Stimulated activated CD4-positive, alpha-beta T cell treated with anti-CD3 and anti-CD28 coated beads, TNF-alpha, amount 100 ng/mL, for 4 hours (primary cell): Measurements from ENCODE around the gene CDKN1A.
A peak's percentile ranks its signal among the peaks of the same experiment; 100 is the strongest.

Experiments
- DNase-seq, 3 experiments: peaks; one replicate each; pipeline ENCODE4 v3.0.0-alpha.2; 2020; ENCODE audit warnings: low read depth in 3 of 3

The CDKN1A gene

DNA sequence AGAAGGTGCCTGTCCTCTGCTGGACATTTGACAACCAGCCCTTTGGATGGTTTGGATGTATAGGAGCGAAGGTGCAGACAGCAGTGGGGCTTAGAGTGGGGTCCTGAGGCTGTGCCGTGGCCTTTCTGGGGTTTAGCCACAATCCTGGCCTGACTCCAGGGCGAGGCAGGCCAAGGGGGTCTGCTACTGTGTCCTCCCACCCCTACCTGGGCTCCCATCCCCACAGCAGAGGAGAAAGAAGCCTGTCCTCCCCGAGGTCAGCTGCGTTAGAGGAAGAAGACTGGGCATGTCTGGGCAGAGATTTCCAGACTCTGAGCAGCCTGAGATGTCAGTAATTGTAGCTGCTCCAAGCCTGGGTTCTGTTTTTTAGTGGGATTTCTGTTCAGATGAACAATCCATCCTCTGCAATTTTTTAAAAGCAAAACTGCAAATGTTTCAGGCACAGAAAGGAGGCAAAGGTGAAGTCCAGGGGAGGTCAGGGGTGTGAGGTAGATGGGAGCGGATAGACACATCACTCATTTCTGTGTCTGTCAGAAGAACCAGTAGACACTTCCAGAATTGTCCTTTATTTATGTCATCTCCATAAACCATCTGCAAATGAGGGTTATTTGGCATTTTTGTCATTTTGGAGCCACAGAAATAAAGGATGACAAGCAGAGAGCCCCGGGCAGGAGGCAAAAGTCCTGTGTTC, 1.3 kb upstream of the CDKN1A start:
- no peak for DNase-seq

DNA sequence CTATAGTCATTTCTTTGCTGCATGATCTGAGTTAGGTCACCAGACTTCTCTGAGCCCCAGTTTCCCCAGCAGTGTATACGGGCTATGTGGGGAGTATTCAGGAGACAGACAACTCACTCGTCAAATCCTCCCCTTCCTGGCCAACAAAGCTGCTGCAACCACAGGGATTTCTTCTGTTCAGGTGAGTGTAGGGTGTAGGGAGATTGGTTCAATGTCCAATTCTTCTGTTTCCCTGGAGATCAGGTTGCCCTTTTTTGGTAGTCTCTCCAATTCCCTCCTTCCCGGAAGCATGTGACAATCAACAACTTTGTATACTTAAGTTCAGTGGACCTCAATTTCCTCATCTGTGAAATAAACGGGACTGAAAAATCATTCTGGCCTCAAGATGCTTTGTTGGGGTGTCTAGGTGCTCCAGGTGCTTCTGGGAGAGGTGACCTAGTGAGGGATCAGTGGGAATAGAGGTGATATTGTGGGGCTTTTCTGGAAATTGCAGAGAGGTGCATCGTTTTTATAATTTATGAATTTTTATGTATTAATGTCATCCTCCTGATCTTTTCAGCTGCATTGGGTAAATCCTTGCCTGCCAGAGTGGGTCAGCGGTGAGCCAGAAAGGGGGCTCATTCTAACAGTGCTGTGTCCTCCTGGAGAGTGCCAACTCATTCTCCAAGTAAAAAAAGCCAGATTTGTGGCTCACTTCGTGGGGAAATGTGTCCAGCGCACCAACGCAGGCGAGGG, 594 bp upstream of the CDKN1A start:
- DNase-seq = no peak

DNA sequence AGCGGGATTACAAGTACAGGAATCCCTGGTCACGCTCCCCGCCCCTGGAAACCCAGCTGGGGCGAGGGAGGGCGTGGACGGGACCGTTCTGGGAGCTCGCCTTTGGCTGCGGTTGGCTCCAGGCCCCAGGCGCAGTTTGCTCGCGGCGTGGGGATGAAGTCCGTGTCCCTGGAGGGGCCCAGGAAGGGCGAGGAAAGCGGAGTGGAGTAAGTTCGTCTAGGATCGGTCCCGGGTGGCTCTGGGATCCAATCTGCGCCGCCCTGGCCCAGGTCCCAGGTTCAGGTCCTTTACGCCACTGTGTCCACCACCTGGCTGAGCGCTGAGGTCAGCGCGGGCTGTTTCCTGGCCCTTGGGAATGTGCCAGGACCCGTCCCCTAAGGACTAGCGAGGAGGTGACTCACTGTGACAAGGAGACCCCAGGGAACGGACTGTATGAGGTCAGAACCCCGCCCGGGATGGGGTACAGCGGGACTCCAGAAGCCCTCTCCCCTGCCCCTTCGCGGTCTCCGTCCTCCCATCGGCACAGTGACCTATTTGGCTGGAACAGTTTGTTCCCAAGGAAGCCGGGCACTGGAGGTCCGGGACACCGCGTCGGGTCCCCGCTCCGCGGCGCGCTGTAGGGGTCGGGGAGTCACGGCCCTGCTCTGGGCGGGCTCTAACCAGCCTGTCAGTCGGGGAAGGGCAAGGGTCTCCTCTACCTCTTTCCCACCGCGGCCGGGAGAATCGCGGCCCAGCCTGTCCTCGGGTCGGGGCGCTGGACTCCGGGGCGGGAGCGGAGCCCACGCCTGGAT, 724 bp downstream of the CDKN1A start:
- DNase-seq = peak in 1 of 3 experiments; percentile 18

DNA sequence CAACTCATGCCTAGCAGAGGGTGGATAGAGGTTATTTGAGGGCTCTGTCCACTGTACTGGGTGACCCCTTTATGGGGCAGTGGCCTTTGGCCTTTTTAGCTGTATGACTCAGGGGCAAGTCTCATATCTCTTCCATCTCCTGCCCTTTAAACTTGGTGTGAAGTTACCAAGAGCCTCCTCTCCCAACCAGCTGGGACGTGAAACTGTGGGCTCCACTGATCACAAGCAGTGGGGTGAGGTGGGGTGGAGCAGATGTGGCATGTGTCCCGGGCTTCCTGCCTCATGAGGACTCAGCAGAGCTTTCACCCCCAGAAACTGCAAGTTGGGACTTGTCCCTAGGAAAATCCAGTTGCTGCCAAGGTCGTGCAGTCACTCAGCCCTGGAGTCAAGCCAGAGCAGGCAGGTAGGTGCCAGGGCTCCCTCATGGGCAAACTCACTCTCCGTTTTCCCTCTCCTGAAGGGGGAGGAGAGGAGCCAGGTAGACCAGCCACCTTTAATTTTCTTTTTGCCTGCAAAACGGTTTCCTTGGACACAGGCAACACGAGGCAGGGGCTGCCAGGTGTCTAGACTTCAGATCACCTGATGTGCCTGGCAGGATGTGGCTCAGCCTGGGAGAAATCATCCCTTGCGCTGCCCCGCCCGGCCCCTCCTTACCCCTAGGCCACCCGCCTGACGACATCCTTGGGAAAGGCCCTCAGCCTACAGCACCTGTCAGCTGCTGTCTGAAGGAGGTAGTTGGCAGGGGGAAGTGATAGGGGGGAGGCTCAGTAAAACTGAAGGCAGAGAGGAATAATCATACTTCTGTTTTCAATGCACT, 4.0 kb downstream of the CDKN1A start:
- peak; percentile 25 to 52 (median 33) for DNase-seq

DNA sequence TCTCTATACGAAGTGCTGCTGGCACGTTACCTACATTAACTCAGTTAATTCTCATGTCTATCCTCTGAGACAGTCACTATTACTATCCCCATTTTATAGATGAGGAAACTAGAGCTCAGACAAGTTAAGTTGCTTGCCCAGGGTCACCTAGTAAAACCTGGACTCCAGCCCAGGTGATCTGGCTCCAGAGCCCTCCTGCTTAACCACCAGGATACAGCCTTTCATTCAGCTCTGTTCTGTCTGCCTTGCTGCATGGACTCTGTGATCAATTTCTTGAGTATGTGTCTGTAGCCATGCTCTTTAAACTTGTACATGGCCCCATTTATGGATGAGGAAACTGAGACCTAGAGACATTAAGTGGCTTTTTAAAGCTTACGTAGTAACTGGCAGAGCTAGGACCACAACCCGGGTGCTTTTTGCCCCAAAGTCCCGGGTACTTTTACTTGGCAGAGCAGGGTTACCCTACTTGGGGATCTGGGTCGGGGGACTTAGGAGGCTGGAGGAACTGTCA, 4.7 kb downstream of the CDKN1A start:
- no peak for DNase-seq

DNA sequence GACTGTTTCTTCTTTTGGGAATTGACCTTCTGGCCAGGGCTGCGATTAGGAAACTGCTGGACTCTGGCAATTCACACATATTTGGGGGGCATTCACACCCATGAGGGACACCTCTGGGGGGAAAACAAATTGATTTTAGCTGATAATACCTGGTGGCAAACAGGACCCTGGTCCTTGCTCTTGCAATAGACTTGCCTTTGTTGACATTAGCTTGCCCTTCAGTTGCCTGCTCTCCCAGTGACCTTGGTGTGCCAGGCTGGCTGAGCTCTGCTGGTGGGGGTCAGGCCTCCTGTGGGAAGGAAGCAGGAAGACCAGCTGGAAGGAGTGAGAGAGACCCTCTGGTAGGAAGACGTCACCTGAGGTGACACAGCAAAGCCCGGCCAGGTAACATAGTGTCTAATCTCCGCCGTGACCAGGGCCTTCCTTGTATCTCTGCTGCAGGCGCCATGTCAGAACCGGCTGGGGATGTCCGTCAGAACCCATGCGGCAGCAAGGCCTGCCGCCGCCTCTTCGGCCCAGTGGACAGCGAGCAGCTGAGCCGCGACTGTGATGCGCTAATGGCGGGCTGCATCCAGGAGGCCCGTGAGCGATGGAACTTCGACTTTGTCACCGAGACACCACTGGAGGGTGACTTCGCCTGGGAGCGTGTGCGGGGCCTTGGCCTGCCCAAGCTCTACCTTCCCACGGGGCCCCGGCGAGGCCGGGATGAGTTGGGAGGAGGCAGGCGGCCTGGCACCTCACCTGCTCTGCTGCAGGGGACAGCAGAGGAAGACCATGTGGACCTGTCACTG, 5.3 kb downstream of the CDKN1A start:
- no peak for DNase-seq

DNA sequence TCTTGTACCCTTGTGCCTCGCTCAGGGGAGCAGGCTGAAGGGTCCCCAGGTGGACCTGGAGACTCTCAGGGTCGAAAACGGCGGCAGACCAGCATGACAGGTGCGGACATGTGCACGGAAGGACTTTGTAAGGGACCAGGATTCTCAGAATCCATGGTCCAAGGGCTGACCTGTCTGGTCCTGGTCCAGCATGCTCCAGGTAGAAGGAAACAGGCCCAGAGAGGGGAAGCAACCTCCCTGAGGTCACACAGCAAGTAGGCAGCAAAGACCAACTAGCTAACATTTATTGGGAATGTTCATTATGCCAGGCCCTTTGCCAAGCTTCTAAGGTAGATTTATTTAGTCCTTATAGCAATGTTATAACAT, 5.9 kb downstream of the CDKN1A start:
- no peak for DNase-seq

DNA sequence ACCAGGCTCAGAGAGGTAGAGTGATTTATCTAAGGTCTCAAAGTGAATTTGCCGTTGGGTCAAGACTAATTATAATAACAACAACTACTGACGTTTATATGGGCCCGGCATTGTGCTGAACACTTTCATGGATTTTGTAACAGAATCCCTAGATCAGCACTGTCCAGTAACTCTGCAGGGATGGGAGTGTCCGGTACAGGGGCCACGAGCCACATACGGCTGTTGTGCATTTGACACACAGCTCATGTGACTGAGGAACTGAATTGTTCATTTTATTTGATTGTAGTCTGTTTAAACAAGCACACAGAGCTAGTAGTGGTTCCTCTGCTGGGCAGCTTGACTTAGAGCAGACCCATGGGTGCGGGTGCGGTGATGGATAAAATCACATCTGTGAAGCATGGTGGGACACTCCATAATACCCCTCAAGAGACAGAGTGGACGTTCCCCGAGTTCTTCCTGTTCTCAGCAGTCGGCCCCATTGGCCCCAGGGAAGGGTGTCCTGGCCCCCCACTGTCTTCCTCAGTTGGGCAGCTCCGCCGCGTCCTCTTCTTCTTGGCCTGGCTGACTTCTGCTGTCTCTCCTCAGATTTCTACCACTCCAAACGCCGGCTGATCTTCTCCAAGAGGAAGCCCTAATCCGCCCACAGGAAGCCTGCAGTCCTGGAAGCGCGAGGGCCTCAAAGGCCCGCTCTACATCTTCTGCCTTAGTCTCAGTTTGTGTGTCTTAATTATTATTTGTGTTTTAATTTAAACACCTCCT, 6.8 kb downstream of the CDKN1A start:
- DNase-seq = no peak

DNA sequence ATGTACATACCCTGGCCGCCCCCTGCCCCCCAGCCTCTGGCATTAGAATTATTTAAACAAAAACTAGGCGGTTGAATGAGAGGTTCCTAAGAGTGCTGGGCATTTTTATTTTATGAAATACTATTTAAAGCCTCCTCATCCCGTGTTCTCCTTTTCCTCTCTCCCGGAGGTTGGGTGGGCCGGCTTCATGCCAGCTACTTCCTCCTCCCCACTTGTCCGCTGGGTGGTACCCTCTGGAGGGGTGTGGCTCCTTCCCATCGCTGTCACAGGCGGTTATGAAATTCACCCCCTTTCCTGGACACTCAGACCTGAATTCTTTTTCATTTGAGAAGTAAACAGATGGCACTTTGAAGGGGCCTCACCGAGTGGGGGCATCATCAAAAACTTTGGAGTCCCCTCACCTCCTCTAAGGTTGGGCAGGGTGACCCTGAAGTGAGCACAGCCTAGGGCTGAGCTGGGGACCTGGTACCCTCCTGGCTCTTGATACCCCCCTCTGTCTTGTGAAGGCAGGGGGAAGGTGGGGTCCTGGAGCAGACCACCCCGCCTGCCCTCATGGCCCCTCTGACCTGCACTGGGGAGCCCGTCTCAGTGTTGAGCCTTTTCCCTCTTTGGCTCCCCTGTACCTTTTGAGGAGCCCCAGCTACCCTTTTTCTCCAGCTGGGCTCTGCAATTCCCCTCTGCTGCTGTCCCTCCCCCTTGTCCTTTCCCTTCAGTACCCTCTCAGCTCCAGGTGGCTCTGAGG, 7.6 kb downstream of the CDKN1A start:
- no peak for DNase-seq

DNA sequence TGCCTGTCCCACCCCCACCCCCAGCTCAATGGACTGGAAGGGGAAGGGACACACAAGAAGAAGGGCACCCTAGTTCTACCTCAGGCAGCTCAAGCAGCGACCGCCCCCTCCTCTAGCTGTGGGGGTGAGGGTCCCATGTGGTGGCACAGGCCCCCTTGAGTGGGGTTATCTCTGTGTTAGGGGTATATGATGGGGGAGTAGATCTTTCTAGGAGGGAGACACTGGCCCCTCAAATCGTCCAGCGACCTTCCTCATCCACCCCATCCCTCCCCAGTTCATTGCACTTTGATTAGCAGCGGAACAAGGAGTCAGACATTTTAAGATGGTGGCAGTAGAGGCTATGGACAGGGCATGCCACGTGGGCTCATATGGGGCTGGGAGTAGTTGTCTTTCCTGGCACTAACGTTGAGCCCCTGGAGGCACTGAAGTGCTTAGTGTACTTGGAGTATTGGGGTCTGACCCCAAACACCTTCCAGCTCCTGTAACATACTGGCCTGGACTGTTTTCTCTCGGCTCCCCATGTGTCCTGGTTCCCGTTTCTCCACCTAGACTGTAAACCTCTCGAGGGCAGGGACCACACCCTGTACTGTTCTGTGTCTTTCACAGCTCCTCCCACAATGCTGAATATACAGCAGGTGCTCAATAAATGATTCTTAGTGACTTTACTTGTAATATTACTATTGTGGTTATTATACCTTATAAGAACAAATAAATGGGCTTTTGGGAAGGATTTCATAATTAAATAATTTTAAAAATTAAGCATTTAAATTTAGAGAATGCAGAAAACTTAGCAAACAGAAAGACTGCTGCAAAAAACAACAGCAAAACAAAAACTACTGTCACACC, 8.4 kb downstream of the CDKN1A start:
- no peak for DNase-seq

DNA sequence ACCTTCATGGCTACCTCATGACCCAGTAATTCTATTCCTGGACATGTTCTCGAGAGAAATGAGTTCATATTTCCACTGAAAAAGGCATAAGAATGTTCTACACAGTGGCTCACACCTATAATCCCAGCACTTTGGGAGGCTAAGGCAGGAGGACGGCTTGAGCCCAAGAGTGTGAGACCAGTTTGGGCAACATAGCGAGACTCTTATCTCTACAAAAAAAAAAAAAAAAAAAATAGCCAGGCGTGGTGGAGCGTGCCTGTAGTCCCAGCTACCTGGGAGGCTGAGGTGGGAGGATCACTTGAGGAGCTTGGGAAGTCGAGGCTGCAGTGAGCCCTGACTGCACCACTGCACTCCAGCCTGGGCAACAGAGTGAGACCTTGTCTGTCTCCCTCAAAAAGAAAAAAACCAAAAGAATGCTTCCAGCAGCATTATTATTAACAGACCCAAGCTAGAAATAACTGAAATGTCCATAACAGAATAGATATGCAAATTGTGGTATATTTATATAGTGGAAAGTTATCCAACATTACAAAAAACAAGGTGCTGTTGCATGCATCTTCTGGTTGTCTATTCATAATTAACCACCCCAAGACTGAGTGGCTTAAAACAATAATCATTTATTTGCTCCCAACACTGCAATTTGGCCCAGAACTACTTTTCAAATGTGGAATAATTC, 9.7 kb downstream of the CDKN1A start:
- no peak for DNase-seq

DNA sequence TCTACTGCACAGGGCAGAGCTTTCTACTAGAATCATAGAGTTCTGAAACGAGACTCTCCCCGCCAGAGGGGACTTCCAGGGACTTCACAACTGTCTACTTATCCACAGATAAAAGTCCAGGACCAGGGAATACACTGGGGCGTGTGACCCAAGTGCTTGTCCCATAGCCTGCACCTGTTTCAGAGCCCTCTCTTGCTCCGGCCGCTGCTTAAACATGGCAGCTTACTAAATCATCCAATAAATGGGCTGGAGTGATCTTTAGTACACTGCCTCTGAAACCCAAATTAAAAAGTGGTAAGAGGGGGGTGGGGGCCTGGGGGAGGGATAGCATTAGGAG, 10.2 kb downstream of the CDKN1A start:
- no peak for DNase-seq

DNA sequence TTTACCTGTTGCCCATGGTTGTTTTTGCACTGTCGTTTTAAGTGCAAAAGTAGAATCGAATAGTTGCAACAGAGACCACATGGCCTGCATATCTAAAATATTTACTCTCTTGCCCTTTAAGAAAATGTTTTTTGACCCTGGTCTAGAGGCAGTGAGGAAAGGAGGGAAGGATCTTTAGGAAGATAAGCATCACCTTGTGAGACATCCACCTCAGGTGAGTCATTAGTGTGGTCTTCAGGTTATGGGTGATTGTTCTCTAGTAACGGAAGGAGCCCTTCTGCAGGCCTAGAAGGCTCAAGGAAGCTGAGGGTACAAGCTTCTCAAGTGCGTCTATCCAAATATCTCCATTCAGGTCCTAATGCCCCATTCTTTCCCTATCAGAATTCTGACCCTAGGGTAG, 12.5 kb downstream of the CDKN1A start:
- no peak for DNase-seq

DNA sequence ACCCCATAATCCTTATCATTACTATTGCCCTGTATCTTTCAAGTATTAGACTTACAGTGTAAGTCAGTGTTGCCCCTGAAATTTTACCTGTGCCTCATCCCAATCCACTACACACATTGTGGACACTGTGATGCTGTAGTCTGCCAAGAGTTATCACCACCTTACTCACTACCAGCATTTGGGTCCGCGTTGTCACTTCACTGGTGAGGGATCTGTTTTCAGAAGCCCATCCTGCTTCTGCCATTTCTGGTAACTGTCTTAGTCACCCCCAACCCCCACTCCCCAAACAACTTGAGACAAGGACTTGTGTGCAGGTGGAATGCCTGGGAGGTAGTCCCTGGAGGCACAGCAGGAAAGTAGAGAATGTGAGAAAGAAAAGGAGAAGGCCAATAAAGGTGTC, 13.1 kb downstream of the CDKN1A start:
- no peak for DNase-seq

DNA sequence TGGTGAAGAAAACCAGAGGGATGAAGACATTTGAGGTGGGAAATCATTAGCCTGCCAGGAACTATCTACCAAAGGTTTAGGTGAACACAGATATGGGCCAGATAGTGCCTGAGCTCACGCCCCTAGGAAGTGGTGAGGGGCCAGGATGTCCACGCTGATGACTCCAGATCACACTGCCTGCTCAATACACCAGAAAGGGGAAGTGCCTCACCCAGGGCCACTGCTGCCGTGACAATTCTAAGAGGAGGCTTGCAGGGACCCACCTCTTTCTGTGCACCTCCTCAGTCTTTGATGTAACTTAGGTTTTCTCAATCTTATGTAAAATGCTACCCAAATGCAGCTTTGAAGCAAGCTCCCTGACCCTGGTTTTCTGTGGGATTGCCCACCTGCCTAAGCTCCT, 13.7 kb downstream of the CDKN1A start:
- DNase-seq = no peak

DNA sequence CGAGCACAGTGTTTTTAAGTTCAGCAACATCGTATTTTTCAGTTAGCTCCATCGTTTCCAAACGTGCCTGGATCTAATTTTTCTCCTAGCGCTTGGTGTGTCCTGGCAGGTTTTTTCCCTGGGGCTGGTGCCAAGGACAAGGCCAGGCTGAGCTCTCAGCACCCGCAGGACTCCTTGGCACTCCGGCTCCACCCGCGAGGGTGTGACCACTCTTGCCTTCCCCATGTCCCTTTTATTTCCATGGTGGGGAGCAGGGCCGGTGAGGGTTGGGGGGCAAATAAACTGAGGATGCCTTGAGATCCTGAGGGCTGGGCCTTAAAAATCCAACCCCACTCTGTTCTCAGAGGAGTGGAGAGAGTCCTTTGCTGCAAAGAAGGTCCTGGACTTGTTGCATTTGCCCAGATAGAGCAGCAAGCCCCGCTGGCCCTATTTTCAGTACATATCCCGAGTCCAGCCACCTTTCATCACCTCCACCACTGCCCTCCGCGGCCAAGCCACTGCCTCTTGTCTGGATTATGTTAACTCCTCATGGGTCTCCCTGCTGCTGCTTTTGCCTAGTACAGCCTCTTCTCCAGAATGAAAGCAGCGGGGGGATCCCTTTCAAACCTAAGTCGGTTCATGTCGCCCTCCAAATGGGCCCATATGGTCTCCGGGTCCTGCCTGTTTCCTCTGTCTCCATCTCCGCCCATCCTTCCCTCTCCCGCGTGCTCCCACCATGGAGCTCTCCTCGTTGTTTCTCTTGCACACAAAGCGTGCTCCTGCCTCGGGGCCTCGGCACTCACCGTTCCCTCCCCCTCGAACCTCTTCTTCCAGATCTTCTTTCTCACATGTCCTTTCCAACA, 14.6 kb downstream of the CDKN1A start:
- DNase-seq = no peak

DNA sequence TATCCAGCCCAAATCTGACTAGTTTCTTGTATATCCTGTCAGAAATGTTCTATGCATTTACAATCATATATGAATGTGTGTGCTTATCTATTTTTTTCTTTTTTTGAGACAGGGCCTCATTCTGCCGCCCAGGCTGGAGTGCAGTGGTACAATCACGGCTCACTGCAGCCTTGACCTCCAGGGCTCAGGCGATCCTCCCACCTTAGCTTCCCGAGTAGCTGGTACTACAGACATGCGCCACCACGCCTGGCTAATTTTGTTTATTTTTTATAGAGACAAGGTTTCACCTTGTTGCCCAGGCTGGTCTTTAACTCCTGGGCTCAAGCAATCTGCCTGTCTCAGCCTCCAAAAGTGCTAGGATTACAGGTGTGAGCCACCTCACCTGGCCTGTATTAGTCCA, 16.1 kb downstream of the CDKN1A start:
- no peak for DNase-seq
